GM12878 (cell line): ENCODE measurements around the gene ADAT3.
"Not testable (repeated sequence)": the region's sequence is repeated elsewhere in the genome, so short reads cannot be mapped to it uniquely, and the experiment has no call there.

Experiments
- CHD1 ChIP-seq: IDR thresholded peaks from 2 replicates; pipeline ENCODE4 v1.6.1; 2012; ENCODE audit warnings: low read depth, low read length, improper control_type of control experiment
- JUNB ChIP-seq: IDR thresholded peaks from 2 replicates; pipeline ENCODE4 v1.6.1; 2016; ENCODE audit warnings: antibody characterized with exemption, mild to moderate bottlenecking
- MXI1 ChIP-seq: fragments of 150-350 bp; IDR thresholded peaks from 2 replicates; pipeline ENCODE4 v1.6.1; 2011; ENCODE audit warnings: low read depth, mild to moderate bottlenecking, inconsistent platforms, low read length, improper control_type of control experiment
- POLR2AphosphoS5 ChIP-seq: IDR thresholded peaks from 2 replicates; pipeline ENCODE4 v1.6.1; 2011; ENCODE audit warnings: mild to moderate bottlenecking, low read length, inconsistent platforms
- POU2F2 ChIP-seq: IDR thresholded peaks from 3 replicates; pipeline ENCODE4 v1.6.1; 2011; ENCODE audit warnings: low read depth, mild to moderate bottlenecking, low read length, borderline replicate concordance
- YY1 ChIP-seq: IDR thresholded peaks from 2 replicates; pipeline ENCODE4 v1.6.1; 2011; ENCODE audit warnings: low read depth, mild to moderate bottlenecking, low read length
- ZNF274 ChIP-seq: IDR thresholded peaks from one replicate; pipeline ENCODE4 v1.8.0; 2011; ENCODE audit not compliant: insufficient read length, insufficient read depth
- TF ChIP-seq, protein P1 (sequence below): IDR thresholded peaks from 2 replicates; pipeline ENCODE4 v1.6.1; 2012; ENCODE audit warnings: low read length, inconsistent platforms
- TF ChIP-seq, protein P2 (sequence below): fragments of 450-650 bp; formaldehyde crosslinking; IDR thresholded peaks from 2 replicates; pipeline ENCODE4 v1.4.0; 2022; ENCODE audit warnings: mild to moderate bottlenecking, moderate library complexity
- TF ChIP-seq, protein P3 (sequence below): IDR thresholded peaks from 2 replicates; pipeline ENCODE4 v1.6.1; 2012; ENCODE audit warnings: mild to moderate bottlenecking, low read depth, low read length
- TF ChIP-seq, protein P4 (sequence below), 3 experiments: IDR thresholded peaks in 2 of 3; conservative IDR thresholded peaks in 1 of 3; 2 replicates each; pipeline ENCODE4 v1.5.1; 2011; ENCODE audit warnings: low read depth in 3 of 3, low read length in 3 of 3, mild to moderate bottlenecking in 3 of 3, control low read depth in 2 of 3, moderate library complexity in 2 of 3, inconsistent platforms in 1 of 3, mixed read lengths in 1 of 3; ENCODE audit not compliant: control insufficient read depth in 2 of 3, insufficient read depth in 1 of 3; ENCODE audit errors: extremely low read depth in 1 of 3

DNA sequence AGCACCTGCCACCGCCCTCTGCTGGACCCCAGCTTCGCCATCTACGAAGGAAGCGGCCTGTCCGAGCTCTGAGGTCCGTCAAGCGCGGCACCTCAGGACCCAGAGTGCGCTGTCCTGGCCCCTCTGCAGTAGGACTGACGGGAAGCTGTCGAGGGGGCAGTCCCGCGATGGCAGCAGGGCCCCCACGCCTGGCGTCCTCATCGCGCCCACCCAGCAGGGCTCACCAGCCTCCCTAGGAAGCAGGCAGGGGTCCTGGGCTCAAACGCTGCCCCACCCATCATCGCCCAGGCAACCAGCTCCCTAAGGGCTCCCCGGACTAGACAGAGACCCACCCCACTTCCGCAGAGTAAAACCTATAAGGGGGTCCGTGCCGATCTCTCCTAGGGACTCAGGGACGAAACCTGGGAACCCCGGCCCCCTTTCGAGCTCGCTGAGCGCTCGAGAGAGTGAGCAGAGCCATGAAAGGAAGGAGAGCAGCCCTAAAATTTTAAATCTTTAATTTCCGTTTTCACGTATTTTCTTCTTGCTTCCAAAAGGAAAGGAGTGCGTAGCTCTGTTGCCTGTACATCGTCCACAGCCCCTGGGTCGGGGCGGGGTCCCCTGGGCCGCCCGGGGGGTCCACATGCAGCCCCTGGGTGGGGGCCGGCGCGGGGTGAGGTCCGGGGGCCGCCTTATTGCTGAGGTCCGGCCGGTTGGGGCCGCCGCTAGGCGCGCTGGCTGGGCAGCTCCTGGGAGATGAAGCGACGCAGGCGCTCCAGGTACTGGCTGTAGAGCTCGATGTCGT is 28.5 kb upstream of the ADAT3 start:
- not testable (repeated sequence) for TF ChIP-seq YY1, CHD1, MXI1, JUNB, POU2F2, POLR2AphosphoS5, ZNF274
- TF ChIP-seq, protein P1, sequence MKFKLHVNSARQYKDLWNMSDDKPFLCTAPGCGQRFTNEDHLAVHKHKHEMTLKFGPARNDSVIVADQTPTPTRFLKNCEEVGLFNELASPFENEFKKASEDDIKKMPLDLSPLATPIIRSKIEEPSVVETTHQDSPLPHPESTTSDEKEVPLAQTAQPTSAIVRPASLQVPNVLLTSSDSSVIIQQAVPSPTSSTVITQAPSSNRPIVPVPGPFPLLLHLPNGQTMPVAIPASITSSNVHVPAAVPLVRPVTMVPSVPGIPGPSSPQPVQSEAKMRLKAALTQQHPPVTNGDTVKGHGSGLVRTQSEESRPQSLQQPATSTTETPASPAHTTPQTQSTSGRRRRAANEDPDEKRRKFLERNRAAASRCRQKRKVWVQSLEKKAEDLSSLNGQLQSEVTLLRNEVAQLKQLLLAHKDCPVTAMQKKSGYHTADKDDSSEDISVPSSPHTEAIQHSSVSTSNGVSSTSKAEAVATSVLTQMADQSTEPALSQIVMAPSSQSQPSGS: not testable (repeated sequence)
- TF ChIP-seq, protein P2, sequence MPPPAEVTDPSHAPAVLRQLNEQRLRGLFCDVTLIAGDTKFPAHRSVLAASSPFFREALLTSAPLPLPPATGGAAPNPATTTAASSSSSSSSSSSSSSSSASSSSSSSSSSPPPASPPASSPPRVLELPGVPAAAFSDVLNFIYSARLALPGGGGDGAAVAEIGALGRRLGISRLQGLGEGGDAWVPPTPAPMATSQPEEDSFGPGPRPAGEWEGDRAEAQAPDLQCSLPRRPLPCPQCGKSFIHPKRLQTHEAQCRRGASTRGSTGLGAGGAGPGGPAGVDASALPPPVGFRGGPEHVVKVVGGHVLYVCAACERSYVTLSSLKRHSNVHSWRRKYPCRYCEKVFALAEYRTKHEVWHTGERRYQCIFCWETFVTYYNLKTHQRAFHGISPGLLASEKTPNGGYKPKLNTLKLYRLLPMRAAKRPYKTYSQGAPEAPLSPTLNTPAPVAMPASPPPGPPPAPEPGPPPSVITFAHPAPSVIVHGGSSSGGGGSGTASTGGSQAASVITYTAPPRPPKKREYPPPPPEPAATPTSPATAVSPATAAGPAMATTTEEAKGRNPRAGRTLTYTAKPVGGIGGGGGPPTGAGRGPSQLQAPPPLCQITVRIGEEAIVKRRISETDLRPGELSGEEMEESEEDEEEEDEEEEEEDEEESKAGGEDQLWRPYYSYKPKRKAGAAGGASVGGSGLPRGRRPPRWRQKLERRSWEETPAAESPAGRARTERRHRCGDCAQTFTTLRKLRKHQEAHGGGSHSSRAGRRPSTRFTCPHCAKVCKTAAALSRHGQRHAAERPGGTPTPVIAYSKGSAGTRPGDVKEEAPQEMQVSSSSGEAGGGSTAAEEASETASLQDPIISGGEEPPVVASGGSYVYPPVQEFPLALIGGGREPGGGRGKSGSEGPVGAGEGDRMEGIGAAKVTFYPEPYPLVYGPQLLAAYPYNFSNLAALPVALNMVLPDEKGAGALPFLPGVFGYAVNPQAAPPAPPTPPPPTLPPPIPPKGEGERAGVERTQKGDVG: not testable (repeated sequence)
- TF ChIP-seq, protein P3, sequence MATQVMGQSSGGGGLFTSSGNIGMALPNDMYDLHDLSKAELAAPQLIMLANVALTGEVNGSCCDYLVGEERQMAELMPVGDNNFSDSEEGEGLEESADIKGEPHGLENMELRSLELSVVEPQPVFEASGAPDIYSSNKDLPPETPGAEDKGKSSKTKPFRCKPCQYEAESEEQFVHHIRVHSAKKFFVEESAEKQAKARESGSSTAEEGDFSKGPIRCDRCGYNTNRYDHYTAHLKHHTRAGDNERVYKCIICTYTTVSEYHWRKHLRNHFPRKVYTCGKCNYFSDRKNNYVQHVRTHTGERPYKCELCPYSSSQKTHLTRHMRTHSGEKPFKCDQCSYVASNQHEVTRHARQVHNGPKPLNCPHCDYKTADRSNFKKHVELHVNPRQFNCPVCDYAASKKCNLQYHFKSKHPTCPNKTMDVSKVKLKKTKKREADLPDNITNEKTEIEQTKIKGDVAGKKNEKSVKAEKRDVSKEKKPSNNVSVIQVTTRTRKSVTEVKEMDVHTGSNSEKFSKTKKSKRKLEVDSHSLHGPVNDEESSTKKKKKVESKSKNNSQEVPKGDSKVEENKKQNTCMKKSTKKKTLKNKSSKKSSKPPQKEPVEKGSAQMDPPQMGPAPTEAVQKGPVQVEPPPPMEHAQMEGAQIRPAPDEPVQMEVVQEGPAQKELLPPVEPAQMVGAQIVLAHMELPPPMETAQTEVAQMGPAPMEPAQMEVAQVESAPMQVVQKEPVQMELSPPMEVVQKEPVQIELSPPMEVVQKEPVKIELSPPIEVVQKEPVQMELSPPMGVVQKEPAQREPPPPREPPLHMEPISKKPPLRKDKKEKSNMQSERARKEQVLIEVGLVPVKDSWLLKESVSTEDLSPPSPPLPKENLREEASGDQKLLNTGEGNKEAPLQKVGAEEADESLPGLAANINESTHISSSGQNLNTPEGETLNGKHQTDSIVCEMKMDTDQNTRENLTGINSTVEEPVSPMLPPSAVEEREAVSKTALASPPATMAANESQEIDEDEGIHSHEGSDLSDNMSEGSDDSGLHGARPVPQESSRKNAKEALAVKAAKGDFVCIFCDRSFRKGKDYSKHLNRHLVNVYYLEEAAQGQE: not testable (repeated sequence)
- TF ChIP-seq, protein P4, sequence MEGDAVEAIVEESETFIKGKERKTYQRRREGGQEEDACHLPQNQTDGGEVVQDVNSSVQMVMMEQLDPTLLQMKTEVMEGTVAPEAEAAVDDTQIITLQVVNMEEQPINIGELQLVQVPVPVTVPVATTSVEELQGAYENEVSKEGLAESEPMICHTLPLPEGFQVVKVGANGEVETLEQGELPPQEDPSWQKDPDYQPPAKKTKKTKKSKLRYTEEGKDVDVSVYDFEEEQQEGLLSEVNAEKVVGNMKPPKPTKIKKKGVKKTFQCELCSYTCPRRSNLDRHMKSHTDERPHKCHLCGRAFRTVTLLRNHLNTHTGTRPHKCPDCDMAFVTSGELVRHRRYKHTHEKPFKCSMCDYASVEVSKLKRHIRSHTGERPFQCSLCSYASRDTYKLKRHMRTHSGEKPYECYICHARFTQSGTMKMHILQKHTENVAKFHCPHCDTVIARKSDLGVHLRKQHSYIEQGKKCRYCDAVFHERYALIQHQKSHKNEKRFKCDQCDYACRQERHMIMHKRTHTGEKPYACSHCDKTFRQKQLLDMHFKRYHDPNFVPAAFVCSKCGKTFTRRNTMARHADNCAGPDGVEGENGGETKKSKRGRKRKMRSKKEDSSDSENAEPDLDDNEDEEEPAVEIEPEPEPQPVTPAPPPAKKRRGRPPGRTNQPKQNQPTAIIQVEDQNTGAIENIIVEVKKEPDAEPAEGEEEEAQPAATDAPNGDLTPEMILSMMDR (IDR thresholded peaks at IDR 0.05 in 2 of 3, conservative IDR thresholded peaks at IDR 0.05 in 1 of 3; ENCODE audit: control insufficient read depth in 2 of 3, extremely low read depth in 1 of 3, insufficient read depth in 1 of 3, low read depth in 3 of 3, low read length in 3 of 3): 0 out of 6 replicates have a peak, but pooled peaks of 1 of the 3 experiments have one; percentile 5
